GM19328 (cell line): Measurements from ENCODE around the gene DNAJC25.
"Not testable (repeated sequence)": the region's sequence is repeated elsewhere in the genome, so short reads cannot be mapped to it uniquely, and the experiment has no call there.

Source experiments
- ATAC-seq: cut with Tn5 transposase; IDR thresholded peaks from one replicate; pipeline ENCODE4 v1.9.1; 2021; ENCODE audit warnings: mild to moderate bottlenecking, moderate library complexity; ENCODE audit not compliant: unreplicated experiment

Gene DNAJC25

DNA sequence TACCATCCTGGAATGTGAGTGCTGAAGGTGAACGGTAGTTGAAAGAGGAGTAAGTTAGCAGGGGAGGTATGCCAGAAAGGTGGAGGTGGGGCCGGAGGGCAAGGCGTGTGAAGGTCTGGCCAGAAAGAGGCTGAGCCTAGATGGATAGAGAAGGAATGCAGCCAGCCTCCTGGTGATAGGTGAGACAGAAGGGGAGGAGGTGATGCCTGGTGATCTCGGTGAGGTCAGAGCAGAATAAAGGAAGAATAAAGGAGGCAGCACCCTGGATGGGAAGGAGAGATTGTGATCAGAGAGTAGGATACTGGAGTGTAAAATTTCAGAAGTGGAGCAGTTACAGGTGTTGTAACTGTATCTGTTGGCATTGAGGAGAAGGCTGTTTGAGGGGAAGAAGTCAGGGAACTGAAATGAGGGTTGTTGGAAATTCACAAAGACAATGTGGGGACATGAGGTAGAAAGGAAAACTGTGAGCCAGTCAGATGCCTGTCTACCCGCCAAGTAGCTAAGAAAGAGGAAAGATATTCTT lies 32.2 kb downstream of the DNAJC25 start:
- ATAC-seq = no peak

DNA sequence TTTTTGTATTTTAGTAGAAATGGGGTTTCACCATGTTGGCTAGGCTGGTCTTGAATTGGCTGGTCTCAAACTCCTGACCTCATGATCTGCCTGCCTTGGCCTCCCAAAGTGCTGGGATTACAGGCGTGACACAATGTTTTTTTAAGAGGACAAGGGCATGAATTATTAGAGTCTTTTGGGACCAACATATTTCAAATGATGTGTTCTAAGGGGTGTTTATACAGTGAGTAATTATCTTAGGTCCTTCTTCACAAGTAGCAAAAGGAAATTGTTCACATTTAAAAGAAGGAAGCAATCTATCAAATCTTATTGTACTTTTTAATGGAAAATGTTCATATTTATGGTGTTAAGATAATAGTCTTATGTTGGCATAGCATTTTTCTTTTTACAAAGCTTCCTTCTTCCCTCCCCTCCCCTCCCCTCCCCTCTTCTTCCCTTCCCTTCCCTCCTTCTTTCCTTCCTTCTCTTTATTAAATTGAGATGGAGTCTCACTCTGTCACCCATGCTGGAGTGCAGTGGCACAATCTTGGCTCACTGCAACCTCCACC lies 37.0 kb downstream of the DNAJC25 start:
- no peak for ATAC-seq

DNA sequence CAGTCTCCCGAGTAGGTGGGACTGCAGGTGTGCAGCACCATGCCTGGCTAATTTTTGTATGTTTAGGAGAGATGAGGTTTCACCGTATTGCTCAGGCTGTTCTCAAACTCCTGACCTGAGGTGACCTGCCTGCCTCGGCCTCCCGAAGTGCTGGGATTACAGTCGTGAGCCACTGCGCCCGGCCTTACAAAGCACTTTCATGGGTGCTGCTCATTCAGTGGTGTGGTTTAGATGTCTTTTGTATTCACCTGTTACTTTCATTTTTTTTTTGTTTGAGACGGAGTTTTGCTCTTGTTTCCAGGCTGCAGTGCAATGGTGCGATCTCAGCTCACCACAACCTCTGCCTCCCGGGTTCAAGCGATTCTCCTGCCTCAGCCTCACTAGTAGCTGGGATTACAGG lies 37.5 kb downstream of the DNAJC25 start:
- not testable (repeated sequence) for ATAC-seq

DNA sequence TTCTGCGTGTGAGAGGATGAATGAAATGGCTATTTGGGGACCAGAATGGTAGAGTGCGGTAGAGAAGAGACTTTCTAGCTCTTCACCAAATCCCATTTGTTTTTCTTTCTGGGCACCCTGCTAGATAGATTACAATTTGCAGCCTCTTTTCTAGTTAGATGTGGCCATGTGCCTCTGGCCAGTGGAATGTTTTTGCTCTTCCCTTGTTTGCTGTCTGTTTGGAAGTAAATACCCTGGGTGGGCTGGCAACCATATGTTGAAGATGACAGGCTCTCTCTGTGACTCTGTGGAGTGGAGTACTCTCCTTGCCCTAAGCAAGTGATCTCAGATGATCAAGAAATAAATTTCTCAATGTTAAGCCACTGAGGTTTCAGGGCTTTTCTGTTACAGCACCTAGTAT lies 43.2 kb downstream of the DNAJC25 start:
- no peak for ATAC-seq

DNA sequence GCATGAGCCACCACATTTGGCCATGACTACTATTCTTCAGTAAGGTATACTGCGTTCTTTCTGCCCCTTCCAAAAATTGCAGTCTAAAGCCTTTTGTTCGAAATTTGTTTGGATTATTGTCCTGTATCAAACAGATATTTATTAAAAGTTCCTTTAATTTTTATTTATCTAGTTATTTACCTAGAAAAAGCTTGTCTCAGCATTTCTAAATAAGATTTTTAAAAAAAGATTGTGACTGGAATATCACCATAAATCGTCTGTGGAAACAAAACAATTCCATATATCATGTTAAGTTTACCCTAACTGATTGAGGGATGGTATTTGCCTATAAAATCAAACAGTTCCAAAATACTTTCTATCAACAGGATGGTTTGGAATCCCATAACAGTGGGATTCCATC lies 45.0 kb downstream of the DNAJC25 start:
- no peak for ATAC-seq

DNA sequence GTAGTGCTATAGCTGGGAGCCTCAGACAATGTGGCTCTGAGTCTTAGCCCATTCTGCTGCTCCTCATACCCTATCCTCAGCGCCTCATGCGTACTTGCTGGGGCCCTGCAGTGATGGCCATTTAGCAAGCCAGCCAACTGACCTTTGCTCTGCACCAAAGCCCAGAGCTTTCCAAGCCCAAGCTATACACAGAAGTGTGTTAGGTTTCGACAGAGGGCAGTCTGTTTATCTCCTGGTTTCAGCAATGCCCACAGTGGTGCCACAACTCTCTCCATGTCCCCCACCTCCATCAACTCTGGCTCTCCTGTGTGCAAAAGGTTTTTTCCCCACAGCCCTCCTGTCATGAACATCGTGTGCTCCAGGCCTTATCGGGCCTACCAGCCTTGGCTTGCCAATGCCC lies 47.2 kb downstream of the DNAJC25 start:
- no peak for ATAC-seq

DNA sequence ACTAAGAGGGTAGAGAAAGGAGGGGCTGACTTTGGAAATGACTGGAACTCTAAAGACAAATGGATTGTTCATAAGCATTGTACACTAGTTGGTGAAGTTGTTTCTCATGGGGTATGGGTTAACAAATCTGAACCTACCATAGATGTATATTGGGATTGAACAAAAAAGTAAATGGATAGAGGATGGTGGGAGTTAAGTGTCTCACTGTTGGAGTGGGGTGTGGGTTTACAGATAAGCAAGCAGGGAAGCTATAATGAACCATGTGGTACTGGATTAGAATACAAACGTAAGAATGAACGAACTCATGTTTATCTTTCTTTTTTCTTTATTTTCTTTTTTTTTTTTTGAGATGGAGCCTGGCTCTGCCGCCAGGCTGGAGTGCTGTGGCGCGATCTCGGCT lies 48.1 kb downstream of the DNAJC25 start:
- no peak for ATAC-seq

DNA sequence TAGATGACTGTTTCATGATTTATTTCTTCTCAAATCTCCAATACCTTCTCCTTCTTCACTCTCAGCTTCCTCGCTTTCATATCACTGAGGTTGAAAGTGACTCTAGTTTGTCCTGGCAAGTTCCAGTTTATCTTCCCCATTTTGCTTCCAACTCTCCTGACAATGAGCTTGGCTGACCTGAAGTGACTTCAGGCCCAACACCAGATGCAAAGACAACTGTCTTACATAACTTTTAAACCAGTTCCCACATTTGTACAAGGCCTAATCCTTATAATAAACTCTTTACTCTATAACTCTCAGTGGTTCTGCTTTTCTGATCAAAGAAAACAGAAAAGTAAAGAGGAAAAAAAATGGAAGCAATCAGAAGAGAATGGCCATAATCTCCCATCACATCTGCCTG lies 52.3 kb downstream of the DNAJC25 start:
- ATAC-seq = no peak

DNA sequence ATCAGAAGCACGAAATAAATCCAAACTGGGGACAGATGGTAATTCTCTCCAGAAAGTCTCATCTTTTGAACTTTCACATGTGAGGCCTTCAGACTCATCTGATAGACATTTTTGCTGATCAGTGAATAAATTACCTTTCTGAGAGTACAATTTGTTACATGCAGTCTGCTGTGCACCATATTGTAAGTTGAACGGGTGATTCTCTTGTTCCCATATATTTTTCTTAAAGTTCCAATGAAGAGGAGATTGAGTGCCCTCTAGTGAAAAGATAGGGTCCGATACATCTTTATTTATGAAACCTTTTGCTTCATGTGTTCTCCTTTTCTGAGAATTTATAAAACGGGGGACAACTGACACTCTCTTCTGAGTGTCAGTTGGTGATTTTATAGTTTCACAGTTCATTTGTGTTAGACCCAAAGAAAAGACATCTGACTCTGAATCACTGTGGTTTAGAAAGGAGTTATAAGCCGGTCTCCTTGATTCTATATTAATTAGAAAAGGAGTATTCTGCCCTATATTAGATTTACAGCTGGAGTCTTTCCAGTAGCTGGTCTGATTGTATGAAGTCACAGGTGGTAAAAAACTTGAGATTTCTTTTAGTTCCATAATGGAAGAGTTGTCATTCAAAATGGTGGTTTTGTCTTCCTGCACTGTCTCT lies 60.7 kb downstream of the DNAJC25 start:
- ATAC-seq = no peak

DNA sequence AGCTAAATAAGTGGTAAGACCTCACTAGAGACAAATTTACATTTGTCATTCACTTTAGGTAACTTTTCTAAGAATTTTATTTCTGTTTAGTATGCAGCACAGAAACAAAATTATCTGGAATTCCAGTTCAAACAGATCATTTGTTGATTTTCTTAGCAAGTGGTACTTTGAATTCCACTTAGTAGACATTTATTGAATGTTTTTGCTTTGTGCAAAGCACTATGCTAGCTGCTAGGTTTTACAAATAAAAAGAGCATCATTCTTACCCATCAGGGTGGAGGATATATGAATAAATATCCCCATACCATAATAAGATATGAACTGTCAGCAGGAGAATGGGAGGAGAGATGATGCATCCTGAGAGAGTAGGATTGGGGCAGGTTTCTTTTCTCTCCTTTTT lies 65.7 kb downstream of the DNAJC25 start:
- ATAC-seq = no peak

DNA sequence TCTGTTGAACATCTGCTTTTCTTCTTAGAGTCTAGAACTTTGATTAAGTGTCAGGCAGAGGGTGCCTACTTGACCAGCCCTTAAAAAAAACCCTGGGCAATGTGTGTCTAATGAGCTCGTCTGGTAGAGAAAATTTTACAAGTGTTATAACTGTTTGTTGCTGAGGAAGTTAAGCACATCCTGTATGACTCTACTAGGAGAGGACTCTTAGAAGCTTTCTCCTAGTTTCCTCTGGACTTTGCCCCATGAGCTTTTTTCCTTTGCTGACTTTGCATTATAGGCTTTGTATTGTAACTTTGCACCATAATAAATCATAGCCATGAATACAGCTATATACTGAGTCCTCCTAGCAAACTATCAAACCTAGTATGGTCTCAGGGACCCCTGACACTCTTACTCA lies 69.6 kb downstream of the DNAJC25 start:
- ATAC-seq = no peak
